Kidney (tissue), 14 donors: ENCODE measurements around the gene CFB. TPM values are rescaled to one million over a fixed set of nuclear protein-coding genes. Genes with fewer than 3 reads are reported as not detected.
A peak's percentile ranks its signal among the peaks of the same experiment; 100 is the strongest.

Source experiments
- DNase-seq, 5 donors: peaks; one replicate each; pipeline ENCODE4 v3.0.0-alpha.2; 2013 to 2020
- FAIRE-seq: peaks from 2 replicates; lab custom pipeline; 2012; peaks lifted over from hg19 to GRCh38; lab: Jason Lieb, UNC
- H3K27ac ChIP-seq, 2 donors: one replicate each; pipeline ENCODE4 v1.7.0; 2013; ENCODE audit warnings: low read depth in 2 of 2, low read length in 2 of 2, inconsistent platforms in 1 of 2
- H3K27me3 ChIP-seq: one replicate; pipeline ENCODE4 v1.7.1; 2013; ENCODE audit warnings: low read length, inconsistent platforms; ENCODE audit not compliant: control insufficient read depth, insufficient read depth
- H3K36me3 ChIP-seq, 3 donors: one replicate each; pipeline versions ENCODE4 v1.7.0 to v1.7.1; 2013; ENCODE audit warnings: low read length in 3 of 3, control low read depth in 1 of 3, inconsistent platforms in 1 of 3; ENCODE audit not compliant: insufficient read depth in 3 of 3, control insufficient read depth in 2 of 3
- H3K4me1 ChIP-seq, 3 donors: one replicate each; pipeline versions ENCODE4 v1.7.0 to v1.7.1; 2013; ENCODE audit warnings: low read length in 3 of 3, inconsistent platforms in 1 of 3, low read depth in 1 of 3; ENCODE audit not compliant: control insufficient read depth in 2 of 3, insufficient read depth in 2 of 3
- H3K4me3 ChIP-seq, 3 donors: one replicate each; pipeline versions ENCODE4 v1.7.0 to v1.8.1; 2013; ENCODE audit warnings: low read length in 3 of 3, control low read depth in 1 of 3, inconsistent platforms in 1 of 3
- H3K9ac ChIP-seq, 3 donors: one replicate each; pipeline versions ENCODE4 v1.7.0 to v1.7.1; 2013; ENCODE audit warnings: low read length in 3 of 3, control low read depth in 1 of 3, inconsistent platforms in 1 of 3
- H3K9me3 ChIP-seq, 3 donors: one replicate each; pipeline versions ENCODE4 v1.7.0 to v1.7.1; 2013; ENCODE audit warnings: low read length in 3 of 3, control low read depth in 1 of 3, inconsistent platforms in 1 of 3; ENCODE audit not compliant: control insufficient read depth in 2 of 3, insufficient read depth in 1 of 3
- CTCF ChIP-seq: IDR thresholded peaks from 3 replicates; pipeline ENCODE4 v1.5.1; 2012; ENCODE audit warnings: mild to moderate bottlenecking, moderate library complexity, borderline replicate concordance; ENCODE audit not compliant: insufficient read depth; ENCODE audit errors: extremely low read depth
- intact Hi-C: fragments of 100-400 bp; cut with DNase I; formaldehyde crosslinking; loops from one replicate; pipeline ENCODE4 v1.11.1; 2022
- polyA plus RNA-seq: library from polyadenylated mRNA; stranded (reverse); fragments of 350-450 nt; fragmentation: Illumina TruSeq; extraction: RNeasy Lipid Tissue Mini Kit (QIAGEN cat#74804); gene quantifications from one replicate; pipeline ENCODE4 v1.2.3, GENCODE V29; 2014; ENCODE audit warnings: low read depth, low replicate concordance; ENCODE audit not compliant: insufficient read depth
- total RNA-seq: library from RNA; stranded (reverse); fragmentation: NEBNext Ultra II Directional; extraction: Animal tissue kit (Norgen Biotek cat#: 25700); gene quantifications from one replicate; pipeline ENCODE4 v1.2.1, GENCODE V29; 2021
- donor health status: control.
- donor health status: control.
- donor health status: control.
- donor health status: control.
- donor health status: control.
- donor health status: DM: yes; HTN: yes; CAD: no.
- donor health status: Normal renal cell carcinoma (clear cell type).

CFB gene
- total and polyA plus RNA-seq, 2 donors from 2014 or later: 154 to 200 TPM

- DNase-seq: peak in 1 of 5 donors; percentile 70
- Histone ChIP-seq H3K36me3 (peaks cover 9 to 35% (median 34%) of the 10 kb centered on the region in 3 donors), H3K9me3 (no peaks in the 10 kb centered on the region), H3K9ac (no peak overlapping the region), H3K4me1 (peaks cover 3 to 13% (median 9%) of the 10 kb centered on the region in 3 donors), H3K4me3 (no peak overlapping the region), H3K27ac (no peak overlapping the region), H3K27me3 (no peaks in the 10 kb centered on the region)
- no peak for TF ChIP-seq CTCF
- intact Hi-C loops: no loop called here
- FAIRE-seq: no peak
Measured at GRCh38 chr6:31954511-31954910, 8.6 kb downstream of the CFB start.

- no peak for TF ChIP-seq CTCF
- FAIRE-seq: no peak
- peak in 1 of 5 donors; percentile 24 for DNase-seq
- Histone ChIP-seq H3K9ac (no peak overlapping the region), H3K4me3 (no peak overlapping the region), H3K9me3 (no peaks in the 10 kb centered on the region), H3K27ac (no peak overlapping the region), H3K27me3 (no peaks in the 10 kb centered on the region), H3K4me1 (peaks cover 5 to 16% (median 13%) of the 10 kb centered on the region in 3 donors), H3K36me3 (peaks cover 9 to 51% (median 37%) of the 10 kb centered on the region in 3 donors)
- intact Hi-C loops: no loop called here
Measured at GRCh38 chr6:31956796-31957195, 10.9 kb downstream of the CFB start.

GRCh38 chr6:31958412-31958740, 12.5 kb downstream of the CFB start:
- DNase-seq: peak in 1 of 5 donors; percentile 74
- Histone ChIP-seq H3K9me3 (no peaks in the 10 kb centered on the region), H3K4me1 (peaks cover 5 to 16% (median 13%) of the 10 kb centered on the region in 3 donors), H3K27ac (peak overlapping the region; percentile 66 to 87), H3K4me3 (peak overlapping the region; percentile 88 to 99 (median 91)), H3K36me3 (peaks cover 9 to 60% (median 41%) of the 10 kb centered on the region in 3 donors), H3K27me3 (no peaks in the 10 kb centered on the region), H3K9ac (peak overlapping the region; percentile 77 to 96 (median 85))
- no peak for TF ChIP-seq CTCF
- intact Hi-C loops: no loop called here
- no peak for FAIRE-seq
